COR-L47 (cell line): ENCODE results near the gene NPBWR2.

Experiments used
- DNase-seq: peaks from one replicate; lab custom pipeline; 2025; lab: John Stamatoyannopoulos, UW

Gene NPBWR2

GRCh38 chr20:64084685-64085152 lies 22.6 kb downstream of the NPBWR2 start:
- peak; percentile 25 for DNase-seq

GRCh38 chr20:64083804-64084684 lies 23.3 kb downstream of the NPBWR2 start, which contains the start of gene LKAAEAR1:
TSS of gene LKAAEAR1 (minus strand) at chr20:64084398. CDS start at chr20:64084219, 179 bp downstream.
- DNase-seq: peak; percentile 39

GRCh38 chr20:64083378-64083803 lies 24.0 kb downstream of the NPBWR2 start:
- peak; percentile 87 for DNase-seq

- no peak for DNase-seq
Observed at GRCh38 chr20:64082820-64083377, 24.5 kb downstream of the NPBWR2 start.

- DNase-seq: no peak
Observed at GRCh38 chr20:64082126-64082731, 25.1 kb downstream of the NPBWR2 start.

- DNase-seq: no peak
Observed at GRCh38 chr20:64081624-64081964, 25.8 kb downstream of the NPBWR2 start.

- no peak for DNase-seq
Observed at GRCh38 chr20:64080813-64081623, 26.3 kb downstream of the NPBWR2 start.

- no peak for DNase-seq
Observed at GRCh38 chr20:64080013-64080812, 27.2 kb downstream of the NPBWR2 start, which contains the start of gene OPRL1. TSS of gene OPRL1 (plus strand) at chr20:64080082. CDS start at chr20:64092721, 12,639 bp downstream.

- DNase-seq: peak; percentile 59
Observed at GRCh38 chr20:64079273-64080012, 27.9 kb downstream of the NPBWR2 start, which contains the start of gene RGS19. TSS of gene RGS19 (minus strand) at chr20:64079518. CDS start at chr20:64076886, 2,632 bp downstream.

GRCh38 chr20:64078934-64079272 lies 28.5 kb downstream of the NPBWR2 start:
- no peak for DNase-seq

GRCh38 chr20:64077876-64078551 lies 29.4 kb downstream of the NPBWR2 start:
- DNase-seq: no peak

GRCh38 chr20:64077541-64077875 lies 29.9 kb downstream of the NPBWR2 start:
- DNase-seq: no peak

- no peak for DNase-seq
Observed at GRCh38 chr20:64077094-64077493, 30.3 kb downstream of the NPBWR2 start.

GRCh38 chr20:64076061-64076997 lies 31.0 kb downstream of the NPBWR2 start:
- DNase-seq: no peak

GRCh38 chr20:64075556-64075955 lies 31.8 kb downstream of the NPBWR2 start:
- no peak for DNase-seq

- DNase-seq: no peak
Observed at GRCh38 chr20:64074963-64075362, 32.4 kb downstream of the NPBWR2 start.

- DNase-seq: no peak
Observed at GRCh38 chr20:64074184-64074789, 33.1 kb downstream of the NPBWR2 start.

- no peak for DNase-seq
Observed at GRCh38 chr20:64073476-64074183, 33.7 kb downstream of the NPBWR2 start.
